ENCODE data around the gene TMEM135.
"Not testable (repeated sequence)": the region's sequence is repeated elsewhere in the genome, so short reads cannot be mapped to it uniquely, and the experiment has no call there.

TMEM135 gene

GRCh38 chr11:87037450-87038234 lies at the start of gene TMEM135:
Gene TMEM135 (plus strand): TSS chr11:87037934. CDS start chr11:87038046, 112 bp downstream.
- DNase-seq (ENCODE audit: low read depth in 2 of 2) = peak; percentile 93 to 96

- no peak for DNase-seq (ENCODE audit: low read depth in 2 of 2)
These were observed 49.3 kb upstream of the TMEM135 start for GRCh38 chr11:86988351-86988881.

GRCh38 chr11:86990031-86990430 lies 47.7 kb upstream of the TMEM135 start:
- DNase-seq (ENCODE audit: low read depth in 2 of 2) = no peak

- no peak for DNase-seq (ENCODE audit: low read depth in 2 of 2)
These were observed 47.2 kb upstream of the TMEM135 start for GRCh38 chr11:86990515-86990914.

DNA sequence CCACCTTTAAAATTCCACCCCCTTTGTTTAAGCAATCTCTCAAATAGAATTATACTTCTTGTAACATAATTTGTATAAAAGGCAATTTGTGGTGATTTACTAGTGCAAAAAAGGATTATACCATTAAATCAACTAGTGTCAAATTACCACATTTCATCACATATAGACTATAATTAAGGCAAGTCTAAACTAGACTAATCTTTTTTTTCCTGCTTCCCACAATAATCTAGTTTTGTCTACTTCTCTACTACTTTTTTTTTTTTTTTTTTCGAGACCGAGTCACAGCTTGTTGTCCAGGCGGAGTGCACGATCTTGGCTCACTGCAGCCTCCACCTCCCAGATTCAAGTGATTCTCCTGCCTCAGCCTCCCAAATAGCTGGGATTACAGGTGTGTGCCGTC lies 46.4 kb upstream of the TMEM135 start:
- DNase-seq (ENCODE audit: low read depth in 2 of 2) = no peak

DNA sequence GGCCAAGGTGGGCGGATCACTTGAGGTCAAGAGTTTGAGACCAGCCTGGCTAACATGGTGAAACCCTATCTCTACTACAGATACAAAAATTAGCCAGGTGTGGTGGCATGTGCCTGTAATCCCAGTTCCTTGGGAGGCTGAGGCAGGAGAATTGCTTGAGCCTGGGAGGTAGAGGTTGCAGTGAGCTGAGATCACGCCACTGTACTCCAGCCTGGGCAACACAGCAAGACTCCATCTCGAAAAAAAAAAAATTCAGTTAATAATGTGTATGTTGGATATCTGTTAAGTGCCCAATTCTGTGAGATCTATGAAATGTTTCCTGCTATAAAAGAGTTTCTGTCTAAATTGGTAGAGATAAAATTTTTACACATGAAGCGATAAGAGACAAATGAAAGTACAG lies 45.4 kb upstream of the TMEM135 start:
- DNase-seq (ENCODE audit: low read depth in 2 of 2) = not testable (repeated sequence)

DNA sequence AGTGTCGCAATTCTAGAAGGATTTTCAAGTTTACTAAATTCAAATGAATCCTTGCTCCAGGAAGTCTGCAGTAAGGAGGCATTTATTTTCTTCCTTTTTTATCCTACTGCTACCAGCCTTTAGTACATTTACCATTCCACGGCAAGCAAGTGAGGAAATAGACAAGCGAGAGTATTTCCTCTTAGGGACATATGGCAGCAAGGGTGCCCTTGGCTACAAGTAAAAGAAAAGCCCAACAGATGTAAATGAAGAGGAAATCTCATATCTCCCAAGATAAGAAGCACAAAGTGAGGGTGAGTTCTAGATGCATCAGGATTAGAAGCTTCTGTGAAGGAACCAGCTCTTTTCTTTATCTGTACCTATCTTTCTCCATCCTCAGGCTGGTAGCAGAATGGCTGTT lies 44.7 kb upstream of the TMEM135 start:
- DNase-seq (ENCODE audit: low read depth in 2 of 2) = no peak

GRCh38 chr11:86996953-86997570 lies 40.7 kb upstream of the TMEM135 start:
- no peak for DNase-seq (ENCODE audit: low read depth in 2 of 2)

DNA sequence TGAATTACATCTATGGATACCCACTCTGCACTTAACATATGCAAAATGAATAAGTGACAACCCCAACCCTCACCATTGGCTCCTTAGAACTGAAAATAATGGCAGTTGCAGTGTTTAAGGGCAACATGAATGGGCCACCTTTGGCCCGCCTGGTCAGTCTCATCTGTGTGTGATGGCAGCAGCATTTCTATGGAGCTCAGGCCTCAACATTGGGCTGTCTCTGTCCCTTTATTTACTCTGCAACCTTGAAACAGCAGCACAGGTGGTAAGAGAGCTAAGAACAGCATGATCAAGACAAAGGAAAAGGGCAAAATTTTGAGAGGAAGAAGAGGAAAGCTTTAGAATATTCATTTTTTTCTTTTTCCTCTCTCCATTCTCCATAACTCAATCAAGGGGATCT lies 38.3 kb upstream of the TMEM135 start:
- DNase-seq (ENCODE audit: low read depth in 2 of 2) = no peak

GRCh38 chr11:86999859-87000753 lies 37.6 kb upstream of the TMEM135 start:
- DNase-seq (ENCODE audit: low read depth in 2 of 2) = no peak

GRCh38 chr11:87002918-87003317 lies 34.8 kb upstream of the TMEM135 start:
- DNase-seq (ENCODE audit: low read depth in 2 of 2) = no peak

DNA sequence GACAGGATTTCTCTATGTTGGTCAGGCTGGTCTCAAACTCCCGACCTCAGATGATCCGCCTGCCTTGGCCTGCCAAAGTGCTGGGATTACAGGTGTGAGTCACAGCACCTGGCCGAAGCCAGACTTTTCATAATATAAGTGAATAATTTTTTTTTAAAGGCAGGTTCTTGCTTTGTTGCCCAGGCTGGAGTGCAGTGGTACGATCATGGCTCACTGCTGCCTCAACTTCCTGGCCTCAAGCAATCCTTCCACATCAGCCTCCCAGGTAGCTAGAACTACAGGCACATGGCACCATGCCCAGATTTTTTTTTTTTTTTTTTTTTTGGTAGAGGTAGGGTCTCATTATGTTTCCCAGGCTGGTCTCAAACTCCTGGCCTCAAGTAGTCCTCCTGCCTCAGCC lies 33.5 kb upstream of the TMEM135 start:
- DNase-seq (ENCODE audit: low read depth in 2 of 2) = not testable (repeated sequence)

- DNase-seq (ENCODE audit: low read depth in 2 of 2) = no peak
These were observed 32.2 kb upstream of the TMEM135 start for GRCh38 chr11:87005569-87005921.

- no peak for DNase-seq (ENCODE audit: low read depth in 2 of 2)
These were observed 31.7 kb upstream of the TMEM135 start for GRCh38 chr11:87006035-87006434.

- DNase-seq (ENCODE audit: low read depth in 2 of 2) = no peak
These were observed 29.8 kb upstream of the TMEM135 start for GRCh38 chr11:87007963-87008362.

GRCh38 chr11:87012089-87012488 lies 25.6 kb upstream of the TMEM135 start:
- DNase-seq (ENCODE audit: low read depth in 2 of 2) = no peak

GRCh38 chr11:87012673-87013072 lies 25.1 kb upstream of the TMEM135 start:
- DNase-seq (ENCODE audit: low read depth in 2 of 2) = no peak

DNA sequence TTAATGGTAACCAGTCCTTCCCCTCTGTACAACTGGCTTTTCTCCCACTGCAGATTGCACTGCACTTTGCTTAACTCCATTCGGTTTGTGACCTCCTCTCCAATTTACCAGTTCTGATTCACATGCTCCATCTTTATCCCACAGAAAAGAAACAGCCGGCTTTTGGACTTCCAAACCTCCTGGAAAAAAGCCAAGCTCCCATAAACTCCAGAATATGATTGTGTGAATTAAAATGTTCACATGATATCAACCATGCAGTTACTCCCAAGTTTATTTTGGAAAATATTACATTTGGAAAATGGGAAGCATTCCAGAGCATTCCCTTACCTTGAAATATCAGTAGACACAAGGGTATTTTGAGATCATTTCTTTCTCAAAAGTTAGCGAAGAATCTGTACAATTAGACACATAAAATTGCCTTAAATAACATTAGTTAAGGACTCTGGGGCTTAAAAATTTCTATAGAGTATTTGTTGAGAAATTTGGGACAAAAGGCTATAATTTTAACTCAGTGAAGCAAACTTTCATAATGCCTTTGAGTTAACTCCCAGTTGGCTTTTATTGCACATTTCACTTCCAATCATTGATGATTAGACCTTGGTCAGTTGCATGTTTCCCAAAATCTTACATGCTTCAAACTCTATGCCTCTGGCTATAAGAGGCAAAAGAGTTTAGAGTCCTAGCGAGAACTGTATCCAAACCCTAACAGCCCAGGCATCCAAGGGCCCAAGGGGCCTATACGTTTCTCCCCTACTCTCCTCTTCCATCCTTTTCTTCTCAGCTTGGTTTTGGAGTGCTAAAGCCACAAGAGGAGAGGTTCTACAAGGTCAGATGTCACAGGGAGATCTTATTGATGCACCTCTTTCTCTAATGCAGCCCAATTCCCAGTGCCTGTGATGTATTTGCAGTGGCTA lies 23.6 kb upstream of the TMEM135 start:
- DNase-seq (ENCODE audit: low read depth in 2 of 2) = no peak

DNA sequence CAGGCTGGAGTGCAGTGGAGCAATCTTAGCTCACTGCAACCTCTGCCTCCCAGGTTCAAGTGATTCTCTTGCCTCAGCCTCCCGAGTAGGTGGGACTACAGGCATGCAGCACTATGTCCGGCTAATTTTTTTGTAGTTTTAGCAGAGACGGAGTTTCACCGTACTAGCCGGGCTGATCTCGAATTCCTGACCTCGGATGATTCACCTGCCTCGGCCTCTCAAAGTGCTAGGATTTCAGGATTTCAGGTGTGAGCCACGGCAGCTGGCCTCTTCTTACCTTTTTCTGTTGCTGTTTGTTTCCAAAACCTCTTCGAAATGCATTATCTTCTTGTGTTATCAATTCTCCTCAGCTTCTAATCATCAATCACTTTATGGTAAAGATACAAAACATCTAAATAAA lies 22.1 kb upstream of the TMEM135 start:
- no peak for DNase-seq (ENCODE audit: low read depth in 2 of 2)

- no peak for DNase-seq (ENCODE audit: low read depth in 2 of 2)
These were observed 18.0 kb upstream of the TMEM135 start for GRCh38 chr11:87019613-87020271.

GRCh38 chr11:87020336-87020735 lies 17.4 kb upstream of the TMEM135 start:
- no peak for DNase-seq (ENCODE audit: low read depth in 2 of 2)

All from stimulated activated CD8-positive, alpha-beta memory T cell treated with anti-CD3 and anti-CD28 coated beads, Interleukin-15, amount 100 ng/mL, for 48 hours (primary cell).